Measurements from ENCODE around the gene SLIT3. TPM values are rescaled to one million over a fixed set of nuclear protein-coding genes. Genes with fewer than 3 reads are reported as not detected.
A peak's percentile ranks its signal among the peaks of the same experiment; 100 is the strongest.

Gene SLIT3
- 10 to 100 TPM; 28.4 to 77.2 (median 63.8) TPM for total RNA-seq

DNA sequence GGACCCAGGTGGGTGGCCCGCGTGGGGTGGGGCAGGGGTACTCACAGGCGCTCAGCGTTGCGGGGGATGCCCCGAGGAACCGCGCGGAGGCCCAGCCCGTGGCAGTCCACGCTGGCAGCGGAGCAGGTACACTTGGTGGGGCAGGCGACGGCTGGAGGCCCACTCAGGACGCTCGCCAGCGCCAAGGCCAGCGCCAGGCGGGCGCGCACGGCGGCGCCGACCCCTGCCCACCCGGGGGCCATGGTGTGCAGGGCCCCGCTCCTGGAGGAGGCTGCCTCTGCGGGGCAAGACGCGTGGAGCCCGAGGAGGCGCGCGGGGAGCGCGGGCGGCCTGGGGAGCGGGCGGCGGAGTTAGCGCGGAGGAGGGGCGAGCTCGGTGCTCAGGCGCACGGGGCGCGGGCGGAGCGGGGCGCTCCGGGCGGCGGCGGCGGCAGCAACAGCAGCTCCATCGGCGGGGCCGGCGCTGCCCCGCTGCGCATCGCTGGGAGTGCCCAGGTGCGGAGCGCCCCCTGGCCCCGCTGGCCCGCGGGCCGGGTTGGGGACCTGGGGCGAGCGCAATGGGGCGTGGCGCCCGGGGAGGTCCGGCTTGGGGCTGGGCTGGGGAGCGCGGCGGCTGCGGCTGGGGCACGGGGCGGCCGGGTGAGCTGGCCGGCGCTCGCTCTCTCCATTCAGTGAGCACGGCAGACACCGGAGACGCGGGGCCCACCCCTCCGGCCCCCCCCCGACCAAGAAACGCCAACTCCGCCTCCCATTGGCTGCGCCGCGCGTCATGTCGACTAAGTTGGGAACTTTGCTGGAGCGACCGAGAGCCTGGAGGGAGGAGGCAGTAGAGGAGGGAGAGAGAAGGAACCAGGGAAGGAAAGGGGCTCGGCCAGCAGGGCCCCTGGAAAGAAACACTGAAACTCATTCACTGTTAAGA is at the start of gene SLIT3:
Gene SLIT3, minus strand, starts transcription at position 672 of the 918 bp plus-strand sequence. Its CDS starts 430 bp downstream, at position 242.
- intact Hi-C loops (cut with DNase I) = loop anchor here (10.0 kb wide), 4 partner anchors 136 to 626 kb away; no protein-coding TSS in a partner anchor
- Histone ChIP-seq H3K4me3 (replicated peaks in 1 of 3) (peak within 1 kb of the TSS; percentile 50 to 71 (median 64)), H3K27me3 (no peaks in the 10 kb centered on the region), H3K4me1 (peaks cover 0 to 8% of the 10 kb centered on the region in 2 donors), H3K36me3 (no peaks in the 10 kb centered on the region), H3K9me3 (no peaks in the 10 kb centered on the region), H3K27ac (peak within 1 kb of the TSS; percentile 63 to 82 (median 80))
- TF ChIP-seq, protein P1, sequence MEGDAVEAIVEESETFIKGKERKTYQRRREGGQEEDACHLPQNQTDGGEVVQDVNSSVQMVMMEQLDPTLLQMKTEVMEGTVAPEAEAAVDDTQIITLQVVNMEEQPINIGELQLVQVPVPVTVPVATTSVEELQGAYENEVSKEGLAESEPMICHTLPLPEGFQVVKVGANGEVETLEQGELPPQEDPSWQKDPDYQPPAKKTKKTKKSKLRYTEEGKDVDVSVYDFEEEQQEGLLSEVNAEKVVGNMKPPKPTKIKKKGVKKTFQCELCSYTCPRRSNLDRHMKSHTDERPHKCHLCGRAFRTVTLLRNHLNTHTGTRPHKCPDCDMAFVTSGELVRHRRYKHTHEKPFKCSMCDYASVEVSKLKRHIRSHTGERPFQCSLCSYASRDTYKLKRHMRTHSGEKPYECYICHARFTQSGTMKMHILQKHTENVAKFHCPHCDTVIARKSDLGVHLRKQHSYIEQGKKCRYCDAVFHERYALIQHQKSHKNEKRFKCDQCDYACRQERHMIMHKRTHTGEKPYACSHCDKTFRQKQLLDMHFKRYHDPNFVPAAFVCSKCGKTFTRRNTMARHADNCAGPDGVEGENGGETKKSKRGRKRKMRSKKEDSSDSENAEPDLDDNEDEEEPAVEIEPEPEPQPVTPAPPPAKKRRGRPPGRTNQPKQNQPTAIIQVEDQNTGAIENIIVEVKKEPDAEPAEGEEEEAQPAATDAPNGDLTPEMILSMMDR (IDR thresholded peaks at IDR 0.05) = peak in 3 of 6 experiments; percentile 17 to 33 (median 26)
- TF ChIP-seq POLR2A (IDR thresholded peaks at IDR 0.05) = peak in 1 of 2 donors; percentile 62
- DNase-seq = peak; percentile 86 to 87
- WGBS, 2 donors = 2 to 3% methylated on average over 27 to 32 of the region's 101 CpGs

DNA sequence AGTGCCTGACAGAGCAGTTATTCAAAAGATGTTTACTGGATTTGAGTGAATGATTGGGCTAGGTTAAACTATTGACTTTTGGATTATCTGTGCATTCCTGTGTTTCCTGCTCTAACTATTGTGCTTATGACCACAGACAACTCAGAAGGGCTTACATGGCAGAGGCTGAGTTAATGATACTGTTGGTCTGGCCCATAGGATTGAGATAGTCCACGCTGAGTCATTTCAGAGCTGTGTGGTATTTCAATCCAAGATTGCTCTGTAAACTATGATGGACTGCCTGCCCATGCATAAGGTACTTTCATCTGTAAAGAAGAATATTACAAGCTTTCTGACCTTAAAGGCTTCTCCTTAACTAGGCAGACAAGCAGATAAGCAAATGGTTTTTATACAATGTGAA is 49.1 kb upstream of the SLIT3 start:
- H3K4me1 ChIP-seq = peaks cover 4 to 22% of the 10 kb centered on the region in 2 donors
- no peak overlapping the region for H3K27ac ChIP-seq
- no peaks in the 10 kb centered on the region for H3K36me3 ChIP-seq
- no peaks in the 10 kb centered on the region for H3K9me3 ChIP-seq
- no peaks in the 10 kb centered on the region for H3K27me3 ChIP-seq
- no peak for DNase-seq
- no peak overlapping the region for H3K4me3 ChIP-seq (replicated peaks in 1 of 3)
- WGBS, 2 donors = 83 to 96% methylated on average over 1 of the region's 1 CpG
- intact Hi-C loops (cut with DNase I) = no loop called here
- TF ChIP-seq POLR2A (IDR thresholded peaks at IDR 0.05) = no peak
- TF ChIP-seq, protein P1 (IDR thresholded peaks at IDR 0.05) = no peak

DNA sequence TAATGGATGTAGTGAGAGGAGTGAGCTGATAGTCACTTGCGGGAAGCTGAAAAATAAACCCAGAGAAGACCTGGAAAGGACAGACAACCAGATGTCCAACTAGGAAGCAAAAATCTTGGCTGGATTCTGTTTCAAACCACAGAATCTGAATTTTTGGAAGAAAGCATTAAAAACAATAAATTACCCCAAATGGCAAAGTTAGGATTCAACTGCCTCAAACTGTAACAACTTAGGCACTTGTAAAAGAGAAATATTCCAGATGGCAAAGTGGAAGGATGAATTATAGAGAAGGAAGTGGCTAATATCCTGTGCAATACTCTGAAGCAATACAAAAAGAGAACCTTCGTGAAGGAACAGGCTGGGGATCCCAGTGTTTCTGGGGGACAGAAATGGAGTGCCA is 46.8 kb upstream of the SLIT3 start:
- H3K27me3 ChIP-seq = no peaks in the 10 kb centered on the region
- H3K4me1 ChIP-seq = peaks cover 9 to 28% of the 10 kb centered on the region in 2 donors
- DNase-seq = no peak
- no peaks in the 10 kb centered on the region for H3K9me3 ChIP-seq
- no peaks in the 10 kb centered on the region for H3K36me3 ChIP-seq
- no peak overlapping the region for H3K27ac ChIP-seq
- H3K4me3 ChIP-seq (replicated peaks in 1 of 3) = no peak overlapping the region
- 79% methylated on average over 2 of the region's 2 CpGs for WGBS, 2 donors
- intact Hi-C loops (cut with DNase I) = no loop called here
- no peak for TF ChIP-seq POLR2A (IDR thresholded peaks at IDR 0.05)
- TF ChIP-seq, protein P1 (IDR thresholded peaks at IDR 0.05) = no peak

DNA sequence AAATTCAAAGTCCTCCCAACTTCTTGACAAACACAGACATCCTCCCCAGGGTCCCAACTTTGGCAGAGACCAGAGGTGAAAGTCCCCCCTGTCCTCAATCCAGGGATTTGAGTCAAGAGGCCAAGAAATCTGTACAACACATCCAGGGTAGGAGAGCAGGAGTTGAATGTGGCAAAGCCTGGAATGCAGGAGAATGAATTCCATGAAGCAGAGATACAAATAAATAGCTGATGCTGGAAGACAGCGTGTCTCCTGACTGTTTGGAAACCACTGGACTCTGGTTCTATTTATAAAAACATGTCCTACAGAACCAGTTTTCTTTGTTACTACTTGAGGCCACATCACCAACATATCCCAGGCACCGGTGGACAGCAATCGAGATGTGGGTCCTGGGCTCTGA is 43.7 kb upstream of the SLIT3 start:
- DNase-seq = peak; percentile 39
- 20 to 33% methylated on average over 3 of the region's 3 CpGs for WGBS, 2 donors
- Histone ChIP-seq H3K27me3 (no peaks in the 10 kb centered on the region), H3K27ac (peak overlapping the region in 1 of 3 donors; percentile 43), H3K9me3 (no peaks in the 10 kb centered on the region), H3K4me3 (replicated peaks in 1 of 3) (no peak overlapping the region), H3K36me3 (no peaks in the 10 kb centered on the region), H3K4me1 (peaks cover 9 to 15% of the 10 kb centered on the region in 2 donors)
- TF ChIP-seq, protein P1 (IDR thresholded peaks at IDR 0.05) = no peak
- TF ChIP-seq POLR2A (IDR thresholded peaks at IDR 0.05) = no peak
- intact Hi-C loops (cut with DNase I) = no loop called here

DNA sequence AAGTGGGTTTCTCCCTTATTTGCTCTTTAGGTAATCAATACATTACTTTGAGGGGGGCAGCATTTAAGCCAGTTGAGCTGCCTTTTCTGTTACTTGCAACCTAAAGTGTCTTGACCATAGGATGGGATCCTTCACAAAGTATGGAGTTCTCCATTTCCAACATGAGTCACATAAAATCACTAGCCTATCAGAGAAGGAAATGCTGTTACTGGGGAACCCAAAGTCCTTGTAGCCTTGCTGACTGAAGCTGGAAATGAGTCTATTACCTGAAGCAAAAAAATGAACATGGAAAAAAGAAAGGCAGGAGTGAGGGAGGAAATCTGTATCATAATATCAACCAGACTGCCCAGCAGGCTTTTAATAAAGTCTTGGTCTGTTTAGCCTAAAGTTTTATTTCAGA is 42.8 kb upstream of the SLIT3 start:
- TF ChIP-seq POLR2A (IDR thresholded peaks at IDR 0.05) = no peak
- TF ChIP-seq, protein P1 (IDR thresholded peaks at IDR 0.05) = no peak
- no peaks in the 10 kb centered on the region for H3K9me3 ChIP-seq
- intact Hi-C loops (cut with DNase I) = no loop called here
- H3K27me3 ChIP-seq = no peaks in the 10 kb centered on the region
- no peak for DNase-seq
- peaks cover 9 to 15% of the 10 kb centered on the region in 2 donors for H3K4me1 ChIP-seq
- H3K4me3 ChIP-seq (replicated peaks in 1 of 3) = no peak overlapping the region
- H3K36me3 ChIP-seq = no peaks in the 10 kb centered on the region
- no peak overlapping the region for H3K27ac ChIP-seq
